ENCODE data around the gene ANP32B.

ANP32B gene

DNA sequence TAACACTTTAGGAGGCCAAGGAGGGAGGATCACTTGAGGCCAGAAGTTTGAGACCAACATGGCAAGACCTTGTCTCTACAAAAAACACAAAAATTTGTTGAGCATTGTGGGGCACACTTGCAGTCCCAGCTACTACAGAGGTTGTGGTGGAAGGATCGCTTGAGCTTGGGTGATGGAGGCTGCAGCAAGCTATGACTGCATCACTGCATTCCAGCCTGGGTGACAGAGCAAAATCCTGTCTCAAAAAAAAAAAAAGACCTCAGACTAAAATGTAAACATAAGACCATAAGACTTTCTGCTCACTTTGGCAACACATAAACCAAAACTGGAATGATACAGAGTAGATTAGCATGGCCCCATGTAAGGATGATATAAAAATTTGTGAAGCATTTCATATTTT lies 48.8 kb downstream of the ANP32B start:
- no peak for DNase-seq (ENCODE audit: extremely low spot score)
- CTCF ChIA-PET, result interaction anchor here (0.8 to 1.2 kb wide), 3 partner anchors 20 to 105 kb away, joined by 3 read pairs; no protein-coding TSS in a partner anchor
- TF ChIP-seq, protein P1, sequence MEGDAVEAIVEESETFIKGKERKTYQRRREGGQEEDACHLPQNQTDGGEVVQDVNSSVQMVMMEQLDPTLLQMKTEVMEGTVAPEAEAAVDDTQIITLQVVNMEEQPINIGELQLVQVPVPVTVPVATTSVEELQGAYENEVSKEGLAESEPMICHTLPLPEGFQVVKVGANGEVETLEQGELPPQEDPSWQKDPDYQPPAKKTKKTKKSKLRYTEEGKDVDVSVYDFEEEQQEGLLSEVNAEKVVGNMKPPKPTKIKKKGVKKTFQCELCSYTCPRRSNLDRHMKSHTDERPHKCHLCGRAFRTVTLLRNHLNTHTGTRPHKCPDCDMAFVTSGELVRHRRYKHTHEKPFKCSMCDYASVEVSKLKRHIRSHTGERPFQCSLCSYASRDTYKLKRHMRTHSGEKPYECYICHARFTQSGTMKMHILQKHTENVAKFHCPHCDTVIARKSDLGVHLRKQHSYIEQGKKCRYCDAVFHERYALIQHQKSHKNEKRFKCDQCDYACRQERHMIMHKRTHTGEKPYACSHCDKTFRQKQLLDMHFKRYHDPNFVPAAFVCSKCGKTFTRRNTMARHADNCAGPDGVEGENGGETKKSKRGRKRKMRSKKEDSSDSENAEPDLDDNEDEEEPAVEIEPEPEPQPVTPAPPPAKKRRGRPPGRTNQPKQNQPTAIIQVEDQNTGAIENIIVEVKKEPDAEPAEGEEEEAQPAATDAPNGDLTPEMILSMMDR (IDR thresholded peaks at IDR 0.05; ENCODE audit: control extremely low read depth, extremely low read depth, low read depth, missing control alignments), result no peak
- POLR2A ChIA-PET, result no interaction called here

DNA sequence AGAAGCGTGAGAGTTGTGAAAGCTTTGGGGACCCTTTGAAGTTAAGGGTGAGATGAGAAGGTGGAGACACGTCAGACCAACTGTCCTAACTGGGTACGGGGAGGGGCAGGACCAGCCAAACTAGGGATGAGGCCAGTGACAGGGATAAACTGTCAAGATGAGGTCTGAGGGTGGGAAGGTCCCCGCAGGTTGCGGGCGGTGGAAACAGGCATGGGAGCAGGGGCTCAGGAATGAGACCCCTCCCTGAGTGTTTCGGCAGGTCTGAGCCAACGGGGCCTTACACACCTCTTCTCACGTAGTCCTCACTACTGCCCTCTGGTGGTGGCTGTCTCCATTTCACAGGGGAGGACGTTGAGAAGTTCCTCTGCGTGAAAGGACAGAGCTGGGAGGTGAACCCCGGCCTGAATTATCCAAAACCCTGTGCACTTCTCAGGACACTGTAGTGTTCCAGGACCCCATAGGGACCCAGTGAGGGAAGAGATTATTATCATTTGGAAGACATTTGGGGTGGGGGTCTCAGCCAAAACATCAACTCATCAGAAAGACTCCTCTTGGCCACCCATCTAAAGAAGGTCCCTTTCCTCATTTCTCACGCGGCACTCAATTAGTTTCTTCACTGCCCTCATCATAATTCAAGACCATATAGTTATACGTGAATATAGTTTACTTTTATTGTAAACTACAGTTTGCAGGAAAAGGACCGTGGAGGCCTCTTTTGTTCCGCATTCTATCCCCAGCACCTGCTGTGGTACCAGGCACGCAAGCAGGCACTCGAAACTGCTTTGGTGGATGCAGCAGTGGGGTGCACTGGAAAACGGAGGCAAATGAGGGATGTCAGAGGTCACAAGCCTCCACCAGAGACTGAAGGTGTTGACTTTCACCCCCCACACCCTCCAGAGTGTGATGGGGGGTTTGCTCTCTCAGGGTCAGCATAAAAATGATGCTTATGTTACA lies 51.7 kb downstream of the ANP32B start:
- peak; percentile 80 for DNase-seq (ENCODE audit: extremely low spot score)

DNA sequence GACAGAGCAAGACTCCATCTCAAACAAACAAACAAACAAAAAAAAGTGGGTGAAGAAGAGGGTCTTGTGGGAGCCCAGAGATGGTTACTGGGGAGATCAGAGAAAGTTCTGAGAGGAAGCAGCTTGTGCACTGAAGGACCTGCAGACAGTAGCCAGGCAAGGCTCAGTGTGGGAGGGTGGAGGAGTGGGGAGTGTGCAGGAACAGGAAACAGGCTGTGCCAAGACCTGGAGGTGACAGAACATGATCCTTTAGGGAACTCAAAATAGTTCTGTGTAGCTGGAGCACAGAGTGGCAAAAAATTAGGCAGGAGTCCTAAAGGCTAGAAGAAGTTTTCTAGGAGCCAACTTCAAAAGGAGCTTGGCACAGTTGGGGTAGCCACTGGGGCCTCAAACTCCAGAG lies 54.2 kb downstream of the ANP32B start:
- no peak for DNase-seq (ENCODE audit: extremely low spot score)
- ChIA-PET POLR2A (interaction anchor here (1.0 kb wide), 1 partner anchor 19 kb away, joined by 5 read pairs; the partner anchor contains the start of gene NANS), CTCF (interaction anchor here (0.7 to 5.5 kb wide), 12 partner anchors 9 to 55 kb away, joined by 3 to 74 read pairs (median 5); partner anchors contain the start of genes ANP32B and NANS)
- TF ChIP-seq, protein P1 (IDR thresholded peaks at IDR 0.05; ENCODE audit: control extremely low read depth, extremely low read depth, low read depth, missing control alignments), result no peak

More for the DNA sequence above, 51.7 kb downstream of the ANP32B start:
- CTCF ChIA-PET, result interaction anchor here (0.6 to 5.5 kb wide), 35 partner anchors 11 to 389 kb away, joined by 3 to 74 read pairs (median 5); partner anchors contain the start of genes ANP32B, NANS and TBC1D2
- TF ChIP-seq, protein P1 (IDR thresholded peaks at IDR 0.05; ENCODE audit: control extremely low read depth, extremely low read depth, low read depth, missing control alignments), result peak; percentile 90
- POLR2A ChIA-PET, result no interaction called here

DNA sequence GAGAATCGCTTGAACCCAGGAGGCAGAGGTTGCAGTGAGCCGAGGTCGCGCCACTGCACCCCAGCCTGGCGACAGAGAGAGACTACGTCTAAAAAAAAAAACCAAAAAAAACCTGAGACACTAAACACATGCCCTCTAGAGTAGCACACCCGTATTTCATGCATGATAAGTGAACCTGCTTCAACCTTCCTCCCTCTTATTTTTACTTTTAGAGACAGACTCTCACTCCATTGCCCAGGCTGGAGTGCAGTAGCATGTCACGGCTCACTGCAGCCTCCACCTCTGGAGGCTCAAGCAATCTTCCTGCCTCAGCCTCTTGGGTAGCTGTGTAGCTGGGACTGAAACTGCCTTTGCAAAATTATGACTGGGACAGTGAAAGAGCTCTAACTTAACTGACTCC lies 55.8 kb downstream of the ANP32B start:
- DNase-seq (ENCODE audit: extremely low spot score), result no peak
- TF ChIP-seq, protein P1 (IDR thresholded peaks at IDR 0.05; ENCODE audit: control extremely low read depth, extremely low read depth, low read depth, missing control alignments), result no peak
- ChIA-PET CTCF (interaction anchor here (1.0 to 2.8 kb wide), 5 partner anchors 9 to 115 kb away, joined by 3 to 11 read pairs (median 7); no protein-coding TSS in a partner anchor), POLR2A (interaction anchor here (2.5 kb wide), 1 partner anchor 18 kb away, joined by 13 read pairs; the partner anchor contains the start of gene NANS)

DNA sequence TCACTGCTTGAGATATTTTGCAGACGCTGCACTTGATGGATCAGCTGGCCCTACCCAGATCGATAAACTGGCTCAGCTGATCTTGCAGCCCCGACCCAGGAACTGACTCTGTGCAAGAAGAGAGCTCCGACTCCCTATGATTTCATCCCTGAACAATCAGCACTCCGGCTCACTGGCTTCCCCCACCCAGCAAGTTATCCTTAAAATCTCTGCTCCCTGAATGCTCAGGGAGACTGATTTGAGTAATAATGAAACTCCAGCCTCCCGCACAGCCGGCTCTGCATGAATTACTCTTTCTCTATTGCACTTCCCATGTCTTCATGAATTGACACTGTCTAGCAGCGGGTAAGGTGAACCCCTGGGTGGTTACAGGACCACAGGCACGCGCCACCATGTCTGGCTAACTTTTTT lies 56.5 kb downstream of the ANP32B start:
- ChIA-PET CTCF (interaction anchor here (1.0 to 2.8 kb wide), 7 partner anchors 9 to 116 kb away, joined by 3 to 11 read pairs (median 4); no protein-coding TSS in a partner anchor), POLR2A (interaction anchor here (2.5 kb wide), 1 partner anchor 17 kb away, joined by 13 read pairs; the partner anchor contains the start of gene NANS)
- DNase-seq (ENCODE audit: extremely low spot score), result no peak
- TF ChIP-seq, protein P1 (IDR thresholded peaks at IDR 0.05; ENCODE audit: control extremely low read depth, extremely low read depth, low read depth, missing control alignments), result no peak

DNA sequence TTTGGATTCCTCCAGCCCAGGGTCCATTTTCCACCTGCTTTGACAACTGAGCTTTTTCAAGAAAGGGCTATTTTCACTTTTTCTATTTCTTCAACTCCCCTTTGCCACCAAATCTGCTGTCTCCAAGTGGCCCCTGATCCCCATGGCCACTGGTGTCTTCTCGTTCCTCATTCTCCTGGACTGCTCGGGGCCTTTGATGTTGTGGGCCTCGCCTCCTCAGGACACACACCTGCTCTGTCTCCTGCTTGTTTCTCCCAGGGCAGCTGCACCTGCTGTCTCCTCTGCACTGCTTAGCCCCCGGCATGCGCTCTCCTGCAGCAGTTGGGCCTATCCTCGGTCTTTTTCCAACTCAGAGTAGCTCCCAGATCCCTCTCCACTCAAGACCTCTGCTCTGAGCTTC lies 57.1 kb downstream of the ANP32B start:
- no peak for DNase-seq (ENCODE audit: extremely low spot score)
- CTCF ChIA-PET, result interaction anchor here (1.0 to 2.8 kb wide), 5 partner anchors 14 to 117 kb away, joined by 3 to 11 read pairs (median 4); no protein-coding TSS in a partner anchor
- POLR2A ChIA-PET, result interaction anchor here (2.5 kb wide), 1 partner anchor 17 kb away, joined by 13 read pairs; the partner anchor contains the start of gene NANS
- TF ChIP-seq, protein P1 (IDR thresholded peaks at IDR 0.05; ENCODE audit: control extremely low read depth, extremely low read depth, low read depth, missing control alignments), result no peak

All from GM10248 (cell line).